Uterine smooth muscle cell (primary cell): Measurements from ENCODE around the gene GRIN3B. TPM values are rescaled to one million over a fixed set of nuclear protein-coding genes. Genes with fewer than 3 reads are reported as not detected.

Experiments
- total RNA-seq: library from RNA; depleted of rRNA; stranded (reverse); fragments of >200 nt; gene quantifications from 2 replicates; pipeline ENCODE4 v1.2.3, GENCODE V29; 2014

The GRIN3B gene
- total RNA-seq = 0.50 TPM in 1 of 2 replicates, not detected in the other

DNA sequence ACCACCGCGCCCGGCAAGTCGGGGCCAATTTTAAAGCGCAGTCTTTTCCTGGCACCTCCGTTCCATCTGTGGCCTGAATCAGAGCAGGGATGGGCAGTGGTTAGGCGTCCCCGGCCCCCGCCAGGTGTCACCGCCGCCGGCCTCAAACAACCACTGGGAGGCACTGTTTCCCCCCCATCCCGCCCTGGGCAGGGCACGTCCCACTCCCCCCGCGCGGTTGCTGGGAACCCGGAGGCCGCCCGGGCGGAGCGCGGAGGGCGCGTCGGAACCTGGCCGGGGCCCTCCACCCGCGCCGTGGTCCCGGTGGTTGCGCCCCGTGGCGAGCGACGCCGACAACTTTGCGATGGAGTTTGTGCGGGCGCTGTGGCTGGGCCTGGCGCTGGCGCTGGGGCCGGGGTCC is at the start of gene GRIN3B:
GRIN3B (plus strand) TSS at position 325 of the 400 bp plus-strand sequence; CDS start at position 344, 19 bp downstream.

DNA sequence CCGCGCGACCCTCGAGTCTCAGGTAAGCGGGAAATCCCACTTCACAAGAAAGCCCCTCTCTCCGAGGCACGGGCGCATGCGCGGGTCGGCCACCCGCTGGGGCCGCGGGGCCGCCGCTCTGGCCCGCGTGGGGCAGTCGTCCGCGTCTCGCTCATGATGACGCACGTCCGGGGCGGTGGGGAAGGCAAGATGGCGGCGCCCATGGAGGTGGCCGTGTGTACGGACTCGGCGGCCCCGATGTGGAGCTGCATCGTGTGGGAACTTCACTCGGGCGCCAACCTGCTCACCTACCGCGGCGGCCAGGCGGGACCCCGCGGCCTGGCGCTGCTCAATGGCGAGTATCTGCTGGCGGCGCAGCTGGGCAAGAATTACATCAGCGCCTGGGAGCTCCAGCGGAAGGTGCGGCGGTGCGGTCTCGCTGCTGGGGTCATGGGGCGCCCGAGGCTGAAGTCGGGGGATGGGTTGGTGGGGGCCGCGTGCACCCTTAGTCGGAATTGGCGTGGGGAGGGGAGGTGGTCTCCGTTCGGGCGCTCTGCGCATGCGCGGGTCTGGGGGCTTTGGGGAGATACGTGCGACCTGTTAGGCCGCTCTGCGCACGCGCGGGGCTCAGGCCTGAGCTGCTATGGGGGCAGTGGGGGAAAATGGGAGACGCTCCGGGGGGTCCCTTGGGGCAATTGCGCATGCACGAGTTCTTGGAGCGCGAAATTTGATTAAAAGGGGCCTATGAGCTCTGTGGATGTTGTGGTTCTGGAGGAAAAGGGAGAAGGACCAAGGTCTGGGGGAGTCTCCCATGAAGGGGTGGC is 15.9 kb upstream of the GRIN3B start, which contains the start of gene WDR18:
WDR18 (plus strand) TSS at position 181 of the 803 bp plus-strand sequence; CDS start at position 190, 9 bp downstream.

GRCh38 chr19:1020868-1021425 is 20.7 kb downstream of the GRIN3B start, which contains the start of gene TMEM259:
Gene TMEM259 (minus strand): TSS chr19:1021123. CDS start chr19:1020996, 127 bp downstream.

GRCh38 chr19:1025960-1026782 is 26.0 kb downstream of the GRIN3B start, which contains the start of gene CNN2:
Gene CNN2 (plus strand): TSS chr19:1026608. CDS start chr19:1026662, 54 bp downstream.

DNA sequence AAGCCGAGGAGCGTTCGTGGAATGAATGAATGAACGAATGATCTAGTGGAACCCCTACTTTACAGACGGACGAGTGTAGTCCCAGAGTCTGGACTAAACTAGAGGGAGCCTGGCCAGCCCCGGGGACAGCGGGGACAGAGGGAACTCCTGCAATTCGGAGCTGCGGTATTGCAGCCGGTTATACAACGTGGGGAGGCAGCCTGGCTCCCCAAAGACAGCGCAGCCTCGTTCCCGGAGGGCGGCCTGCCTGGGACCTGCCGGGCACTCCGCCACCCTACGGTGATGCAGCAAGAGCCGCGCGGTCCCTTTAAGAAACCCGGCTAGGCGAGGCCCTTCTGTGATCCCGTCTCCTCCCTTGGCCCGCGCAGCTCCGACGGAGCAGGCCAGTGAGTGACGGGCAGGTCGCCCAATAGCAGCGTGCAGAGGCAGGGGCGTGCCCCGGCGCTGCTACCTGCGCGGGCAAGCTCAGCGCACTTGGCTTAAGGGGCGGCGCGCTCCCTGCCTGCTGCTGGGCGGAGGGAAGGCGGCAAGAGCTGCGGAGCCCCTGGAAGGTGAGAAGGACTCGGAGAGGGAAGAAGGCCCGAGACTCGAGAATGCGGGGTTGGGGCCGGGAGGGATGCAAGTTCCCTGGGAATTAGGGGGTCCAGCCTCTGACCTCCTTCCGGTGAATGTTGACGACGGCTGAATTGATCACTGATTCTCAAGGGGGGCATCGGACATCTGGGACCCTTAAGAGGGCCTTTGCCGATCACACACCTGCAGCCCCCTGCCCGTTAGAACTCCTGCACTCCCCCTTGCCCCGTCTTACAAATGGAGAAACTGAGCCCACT is 39.6 kb downstream of the GRIN3B start, which contains the start of gene ABCA7:
ABCA7 (plus strand) TSS at position 462 of the 830 bp plus-strand sequence. CDS start 1,255 bp downstream, outside the sequence.

Other genes with a start within 250 kb of the GRIN3B start
- gene MISP, start 249.3 kb upstream of the GRIN3B start, total RNA-seq = 0.12 TPM in 1 of 2 replicates, not detected in the other
- 77.0 and 125 TPM in 2 replicates for gene PTBP1, start 203.0 kb upstream of the GRIN3B start, total RNA-seq
- 0.12 TPM in 1 of 2 replicates, not detected in the other for gene PLPPR3, start 178.5 kb upstream of the GRIN3B start, total RNA-seq
- not detected in 2 replicates for gene AZU1, start 172.6 kb upstream of the GRIN3B start, total RNA-seq
- not detected in 2 replicates for gene PRTN3, start 159.4 kb upstream of the GRIN3B start, total RNA-seq
- not detected in 2 replicates for gene ELANE, start 148.1 kb upstream of the GRIN3B start, total RNA-seq
- 1.00 and 7.1 TPM in 2 replicates for gene CFD, start 140.8 kb upstream of the GRIN3B start, total RNA-seq
- 39.4 and 43.2 TPM in 2 replicates for gene MED16, start 107.2 kb upstream of the GRIN3B start, total RNA-seq
- gene RNU6-9, start 106.9 kb upstream of the GRIN3B start, total RNA-seq = not detected in 2 replicates
- 15.4 and 20.9 TPM in 2 replicates for gene R3HDM4, start 87.2 kb upstream of the GRIN3B start, total RNA-seq
- not detected in 2 replicates for gene KISS1R, start 83.1 kb upstream of the GRIN3B start, total RNA-seq
- gene ARID3A, start 74.4 kb upstream of the GRIN3B start, total RNA-seq = 15.5 and 18.6 TPM in 2 replicates
- 58.9 and 69.8 TPM in 2 replicates for gene WDR18, start 16.1 kb upstream of the GRIN3B start, total RNA-seq
- gene TMEM259, start 20.7 kb downstream of the GRIN3B start, total RNA-seq = 66.4 and 71.5 TPM in 2 replicates
- gene RNU6-2, start 21.1 kb downstream of the GRIN3B start, total RNA-seq = not detected in 2 replicates
- gene CNN2, start 26.2 kb downstream of the GRIN3B start, total RNA-seq = 133 and 210 TPM in 2 replicates
- gene ABCA7, start 39.7 kb downstream of the GRIN3B start, total RNA-seq = 2.7 and 3.0 TPM in 2 replicates
- 0.77 and 0.87 TPM in 2 replicates for gene ARHGAP45, start 66.7 kb downstream of the GRIN3B start, total RNA-seq
- gene POLR2E, start 95.0 kb downstream of the GRIN3B start, total RNA-seq = 82.0 and 138 TPM in 2 replicates
- gene GPX4, start 103.6 kb downstream of the GRIN3B start, total RNA-seq = 165 and 232 TPM in 2 replicates
- 36.5 and 47.6 TPM in 2 replicates for gene SBNO2, start 173.8 kb downstream of the GRIN3B start, total RNA-seq
- gene STK11, start 205.4 kb downstream of the GRIN3B start, total RNA-seq = 104 and 111 TPM in 2 replicates
- gene CBARP, start 237.6 kb downstream of the GRIN3B start, total RNA-seq = 3.8 and 4.6 TPM in 2 replicates
- 19.8 and 26.2 TPM in 2 replicates for gene ATP5F1D, start 241.3 kb downstream of the GRIN3B start, total RNA-seq
- 23.0 and 30.2 TPM in 2 replicates for gene MIDN, start 248.2 kb downstream of the GRIN3B start, total RNA-seq